HUES64 (cell line): ENCODE measurements around the gene POR.
"Not testable (repeated sequence)": the region's sequence is repeated elsewhere in the genome, so short reads cannot be mapped to it uniquely, and the experiment has no call there.

Experiments used
- H3K27ac ChIP-seq: 2 replicates; pipeline ENCODE4 v1.7.0; 2013; ENCODE audit warnings: low read depth, low read length, inconsistent platforms
- H3K27me3 ChIP-seq: 2 replicates; pipeline ENCODE4 v1.6.1; 2013; ENCODE audit warnings: mild to moderate bottlenecking, low read length; ENCODE audit not compliant: insufficient read depth
- H3K36me3 ChIP-seq: 2 replicates; pipeline ENCODE4 v1.6.1; 2013; ENCODE audit warnings: mild to moderate bottlenecking, low read length; ENCODE audit not compliant: insufficient read depth
- H3K4me1 ChIP-seq: 2 replicates; pipeline ENCODE4 v1.6.1; 2013; ENCODE audit warnings: mild to moderate bottlenecking, low read length, moderate library complexity; ENCODE audit not compliant: insufficient read depth
- H3K4me3 ChIP-seq: 2 replicates; pipeline ENCODE4 v1.5.1; 2013; ENCODE audit warnings: mild to moderate bottlenecking, low read length, moderate library complexity
- H3K9ac ChIP-seq: 2 replicates; pipeline ENCODE4 v1.6.1; 2013; ENCODE audit warnings: mild to moderate bottlenecking, low read depth, low read length
- H3K9me3 ChIP-seq: 2 replicates; pipeline ENCODE4 v1.6.1; 2013; ENCODE audit warnings: low read depth, low read length; ENCODE audit not compliant: insufficient read depth
- WGBS: fragments of 150-250, 120-280 bp; methylation state at CpG from one replicate; pipeline ENCODE4 v1.1.7; 2013; ENCODE audit warnings: missing lambda C conversion rate; 5-methylcytosine and 5-hydroxymethylcytosine counted together

Gene POR

GRCh38 chr7:76002139-76002538 lies 87.2 kb downstream of the POR start:
- no peak overlapping the region for H3K9ac ChIP-seq
- no peak overlapping the region for H3K4me3 ChIP-seq
- H3K27me3 ChIP-seq = no peaks in the 10 kb centered on the region
- H3K36me3 ChIP-seq = peaks cover 45% of the 10 kb centered on the region
- 93% methylated on average over 6 of the region's 6 CpGs for WGBS
- no peaks in the 10 kb centered on the region for H3K9me3 ChIP-seq
- no peak overlapping the region for H3K27ac ChIP-seq
- no peaks in the 10 kb centered on the region for H3K4me1 ChIP-seq

GRCh38 chr7:76002822-76003221 lies 87.9 kb downstream of the POR start:
- WGBS = 97% methylated on average over 3 of the region's 3 CpGs
- H3K27ac ChIP-seq = no peak overlapping the region
- no peaks in the 10 kb centered on the region for H3K27me3 ChIP-seq
- no peak overlapping the region for H3K9ac ChIP-seq
- peaks cover 39% of the 10 kb centered on the region for H3K36me3 ChIP-seq
- H3K4me3 ChIP-seq = no peak overlapping the region
- no peaks in the 10 kb centered on the region for H3K9me3 ChIP-seq
- H3K4me1 ChIP-seq = no peaks in the 10 kb centered on the region

GRCh38 chr7:76003351-76003750 lies 88.4 kb downstream of the POR start:
- WGBS = 95% methylated on average over 10 of the region's 10 CpGs
- peaks cover 39% of the 10 kb centered on the region for H3K36me3 ChIP-seq
- no peaks in the 10 kb centered on the region for H3K9me3 ChIP-seq
- H3K9ac ChIP-seq = no peak overlapping the region
- H3K27me3 ChIP-seq = no peaks in the 10 kb centered on the region
- no peaks in the 10 kb centered on the region for H3K4me1 ChIP-seq
- no peak overlapping the region for H3K4me3 ChIP-seq
- H3K27ac ChIP-seq = no peak overlapping the region

GRCh38 chr7:76005004-76005403 lies 90.0 kb downstream of the POR start:
- H3K9me3 ChIP-seq, H3K4me1 ChIP-seq, H3K9ac ChIP-seq, H3K27me3 ChIP-seq, H3K4me3 ChIP-seq, H3K27ac ChIP-seq: not testable (repeated sequence)
- 95% methylated on average over 2 of the region's 4 CpGs for WGBS
- peaks cover 35% of the 10 kb centered on the region for H3K36me3 ChIP-seq

GRCh38 chr7:76008156-76008687 lies 93.3 kb downstream of the POR start:
- WGBS = 72% methylated on average over 8 of the region's 8 CpGs
- H3K27me3 ChIP-seq = no peaks in the 10 kb centered on the region
- H3K9me3 ChIP-seq = no peaks in the 10 kb centered on the region
- no peak overlapping the region for H3K9ac ChIP-seq
- H3K27ac ChIP-seq = no peak overlapping the region
- H3K4me3 ChIP-seq = no peak overlapping the region
- H3K36me3 ChIP-seq = peaks cover 17% of the 10 kb centered on the region
- no peaks in the 10 kb centered on the region for H3K4me1 ChIP-seq

GRCh38 chr7:76009672-76010600 lies 95.0 kb downstream of the POR start:
- no peaks in the 10 kb centered on the region for H3K4me1 ChIP-seq
- H3K27ac ChIP-seq = no peak overlapping the region
- H3K9me3 ChIP-seq = no peaks in the 10 kb centered on the region
- H3K36me3 ChIP-seq = peaks cover 16% of the 10 kb centered on the region
- H3K27me3 ChIP-seq = no peaks in the 10 kb centered on the region
- H3K4me3 ChIP-seq = no peak overlapping the region
- no peak overlapping the region for H3K9ac ChIP-seq
- 91% methylated on average over 11 of the region's 11 CpGs for WGBS

GRCh38 chr7:76011442-76011861 lies 96.5 kb downstream of the POR start:
- no peak overlapping the region for H3K27ac ChIP-seq
- H3K4me1 ChIP-seq = no peaks in the 10 kb centered on the region
- H3K9me3 ChIP-seq = no peaks in the 10 kb centered on the region
- H3K36me3 ChIP-seq = peaks cover 21% of the 10 kb centered on the region
- no peak overlapping the region for H3K4me3 ChIP-seq
- H3K27me3 ChIP-seq = no peaks in the 10 kb centered on the region
- H3K9ac ChIP-seq = no peak overlapping the region
- 93% methylated on average over 8 of the region's 8 CpGs for WGBS

GRCh38 chr7:76016191-76016947 lies 101.4 kb downstream of the POR start:
- Histone ChIP-seq H3K27me3 (no peaks in the 10 kb centered on the region), H3K4me1 (no peaks in the 10 kb centered on the region), H3K9ac (no peak overlapping the region), H3K9me3 (no peaks in the 10 kb centered on the region), H3K36me3 (peaks cover 44% of the 10 kb centered on the region), H3K27ac (no peak overlapping the region), H3K4me3 (no peak overlapping the region)
- WGBS = 98% methylated on average over 7 of the region's 13 CpGs

- H3K36me3 ChIP-seq = peaks cover 44% of the 10 kb centered on the region
- H3K9me3 ChIP-seq, H3K27ac ChIP-seq: not testable (repeated sequence)
These were observed 103.6 kb downstream of the POR start for GRCh38 chr7:76018520-76018919.

GRCh38 chr7:76020031-76020714 lies 105.2 kb downstream of the POR start:
- Histone ChIP-seq H3K4me3 (no peak overlapping the region), H3K4me1 (no peaks in the 10 kb centered on the region), H3K36me3 (peaks cover 41% of the 10 kb centered on the region), H3K9ac (no peak overlapping the region), H3K27me3 (no peaks in the 10 kb centered on the region), H3K9me3 (no peaks in the 10 kb centered on the region), H3K27ac (no peak overlapping the region)
- WGBS = 58% methylated on average over 6 of the region's 6 CpGs

More at GRCh38 chr7:76018520-76018919, 103.6 kb downstream of the POR start:
- not testable (repeated sequence) for H3K27me3 ChIP-seq, H3K9ac ChIP-seq, H3K4me3 ChIP-seq, H3K4me1 ChIP-seq
- WGBS = 99% methylated on average over 3 of the region's 4 CpGs
